GOT3 (cell line): ENCODE data around the gene HDAC2.

ENCODE experiments used
- DNase-seq: peaks from one replicate; lab custom pipeline; 2025; ENCODE audit warnings: mixed read lengths; lab: John Stamatoyannopoulos, UW

HDAC2 gene

DNA sequence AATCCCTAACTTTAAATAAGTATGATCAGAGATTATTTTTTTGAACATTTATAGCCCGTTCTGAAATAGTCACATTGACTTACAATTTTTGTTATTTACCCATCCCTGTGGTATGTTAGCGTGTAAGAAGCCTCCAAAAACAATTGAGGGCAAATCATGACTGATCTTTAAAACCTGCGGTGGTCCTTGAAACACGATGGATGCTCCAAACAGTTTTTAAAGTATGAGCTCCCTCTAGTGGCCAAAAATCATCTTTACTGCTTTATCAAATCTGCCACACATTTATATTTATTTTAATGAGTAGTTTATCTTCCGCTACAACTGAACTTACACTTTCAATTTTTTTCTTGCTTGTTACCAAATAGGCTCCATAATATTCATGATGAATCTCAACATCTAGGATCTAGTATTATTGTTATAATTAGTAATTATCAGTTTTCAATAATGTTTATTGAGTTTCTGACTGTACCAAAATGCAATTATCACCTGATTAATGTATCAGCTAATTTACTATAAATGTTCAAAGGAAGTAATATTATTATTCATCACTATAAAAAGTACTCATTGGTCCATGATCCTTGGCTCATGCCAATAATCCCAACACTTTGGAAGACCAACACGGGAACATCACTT, 61.6 kb downstream of the HDAC2 start:
- DNase-seq: no peak

DNA sequence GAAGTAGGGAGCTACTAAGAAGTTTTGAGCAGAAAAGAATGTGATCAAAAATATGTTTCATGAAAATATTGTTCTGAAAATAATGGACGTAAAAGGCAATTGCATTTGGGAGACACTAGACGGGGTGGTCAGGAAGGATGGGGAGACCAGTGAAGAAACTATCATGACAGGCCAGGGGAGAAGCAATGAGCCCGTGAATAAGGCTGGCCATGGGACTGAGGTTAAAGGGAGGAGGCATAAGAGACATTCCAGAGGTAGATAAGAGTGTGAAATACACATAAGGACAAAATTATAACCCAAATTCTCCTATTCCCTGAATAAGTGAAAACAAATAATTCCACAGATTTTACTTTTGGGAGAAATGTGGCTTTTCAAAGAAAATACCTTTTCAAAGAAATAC, 62.1 kb downstream of the HDAC2 start:
- DNase-seq: no peak

DNA sequence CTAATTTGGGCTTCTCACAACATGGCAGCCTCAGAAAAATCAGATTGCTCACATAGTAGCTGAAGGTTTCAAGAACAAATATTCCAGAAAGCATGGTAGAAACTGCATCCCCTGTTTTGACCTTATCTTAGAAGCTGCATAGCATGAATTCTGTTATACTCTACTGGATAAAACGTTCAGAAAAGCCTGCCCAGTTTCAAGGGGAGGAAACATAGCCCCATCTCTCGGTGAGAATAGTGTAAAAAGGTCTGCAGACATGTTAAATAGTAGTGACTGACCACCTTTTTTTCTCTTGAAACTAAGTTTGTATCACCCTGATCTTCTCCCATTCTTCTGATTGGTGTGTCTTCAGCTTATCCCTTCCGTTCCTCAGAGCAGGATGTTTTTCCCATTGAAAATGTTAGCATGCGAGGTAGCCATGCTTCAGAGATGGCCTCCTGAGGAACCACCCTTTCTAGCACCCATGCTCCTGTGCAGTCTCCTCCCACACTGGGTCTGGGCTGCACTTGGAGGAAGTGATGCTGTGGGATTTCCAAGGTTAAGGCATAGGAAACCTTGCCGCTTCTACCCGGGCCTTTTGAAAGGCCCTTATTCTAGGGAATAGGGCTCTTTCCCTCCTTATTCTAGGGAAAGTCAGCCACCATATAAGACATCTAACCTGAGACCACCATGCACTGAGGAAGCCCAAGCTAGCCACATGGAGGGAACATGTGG, 63.7 kb downstream of the HDAC2 start:
- DNase-seq: no peak

DNA sequence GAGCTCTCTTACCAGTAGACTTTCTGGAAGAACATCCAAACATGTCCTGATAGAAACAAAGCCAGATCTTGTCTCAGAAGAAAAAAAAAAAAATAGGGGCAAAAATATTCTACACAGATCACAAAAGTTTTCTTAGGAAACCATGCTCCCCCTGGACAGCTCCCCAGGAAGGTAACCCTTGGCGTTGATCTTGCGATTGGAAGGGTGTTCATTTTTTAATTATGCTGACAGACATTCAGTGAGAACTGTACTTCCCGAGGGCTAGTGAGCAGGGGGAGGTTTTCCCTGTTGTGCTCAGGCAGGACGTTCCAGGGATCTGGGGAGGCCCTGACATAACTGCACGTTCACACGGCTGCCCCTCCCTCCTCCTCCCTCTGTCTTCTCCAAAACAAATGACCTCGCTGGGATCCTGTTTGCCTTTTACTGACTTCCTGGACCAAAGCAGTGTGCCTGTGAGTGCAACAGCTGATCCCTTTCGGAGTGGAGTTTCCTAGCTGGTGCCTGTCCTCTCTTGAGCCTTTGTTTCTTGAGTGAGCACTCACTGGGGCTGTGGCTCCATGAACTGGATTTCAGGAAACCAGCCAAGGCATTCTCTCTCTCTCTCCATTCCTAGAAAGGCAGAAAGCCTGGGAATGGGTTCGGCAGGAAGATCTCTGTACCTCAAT, 67.2 kb downstream of the HDAC2 start:
- DNase-seq: no peak

DNA sequence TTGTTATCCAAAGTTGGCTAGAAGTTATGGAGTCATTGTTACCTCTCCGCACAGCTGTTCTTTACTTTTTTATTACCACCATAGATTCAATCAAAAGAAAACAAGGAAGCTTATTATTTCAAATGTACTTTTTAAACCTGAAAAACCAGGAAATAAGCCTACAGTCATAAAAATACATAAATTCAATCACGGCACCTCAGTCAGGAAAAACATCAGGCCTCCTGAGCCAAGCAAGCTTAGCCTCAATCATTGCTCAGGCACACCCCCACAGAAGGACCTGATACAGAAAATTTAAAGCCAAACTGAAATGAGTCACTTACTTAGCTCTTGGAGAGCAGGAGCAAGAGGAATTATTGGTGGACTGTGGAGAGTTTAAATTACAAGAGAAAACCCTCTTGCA, 69.5 kb downstream of the HDAC2 start:
- no peak for DNase-seq

DNA sequence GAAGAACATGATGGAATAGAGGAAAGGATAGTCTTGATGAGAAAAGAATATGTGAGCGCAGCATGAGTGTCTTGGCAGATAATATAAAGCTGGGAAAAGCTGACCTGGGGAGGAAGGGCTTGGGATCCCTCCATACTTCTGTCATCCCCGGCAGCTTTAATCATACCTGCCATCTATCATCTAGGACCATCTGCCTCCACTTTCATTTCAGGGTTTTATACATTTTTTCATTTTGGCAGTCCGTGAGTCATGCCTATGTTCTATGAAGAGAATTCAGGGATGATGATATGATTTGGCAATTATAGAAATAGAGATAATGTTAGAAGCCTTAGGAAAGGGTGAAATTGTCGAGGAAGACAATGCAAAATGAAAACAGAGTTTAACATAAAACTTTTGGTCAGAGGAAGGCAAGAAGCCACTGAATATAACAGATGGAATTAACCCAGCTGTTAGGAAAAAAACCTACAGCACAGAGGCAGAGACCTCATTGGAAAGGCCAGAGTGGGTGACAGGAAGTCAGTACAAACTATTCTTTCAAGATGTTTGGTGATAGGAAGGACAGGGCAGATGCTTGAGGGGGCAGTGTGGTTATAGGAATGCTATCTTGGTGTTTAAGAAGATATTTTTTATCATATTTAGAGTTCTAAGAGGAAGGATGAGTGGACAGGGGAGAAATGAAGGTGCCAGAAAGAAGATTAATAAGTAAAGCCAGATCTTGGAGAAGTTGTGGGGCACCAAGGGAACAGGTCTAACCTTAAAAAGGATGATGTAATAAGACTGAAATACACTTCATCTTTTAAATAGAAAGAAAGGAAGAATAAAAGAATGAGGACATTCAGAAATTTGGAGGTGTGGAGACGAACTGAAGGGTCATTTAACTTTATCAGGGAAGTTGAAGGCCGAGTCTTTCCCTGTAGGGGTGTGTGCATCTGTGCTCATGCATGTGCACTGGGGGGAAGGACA, 76.0 kb downstream of the HDAC2 start:
- DNase-seq: no peak

DNA sequence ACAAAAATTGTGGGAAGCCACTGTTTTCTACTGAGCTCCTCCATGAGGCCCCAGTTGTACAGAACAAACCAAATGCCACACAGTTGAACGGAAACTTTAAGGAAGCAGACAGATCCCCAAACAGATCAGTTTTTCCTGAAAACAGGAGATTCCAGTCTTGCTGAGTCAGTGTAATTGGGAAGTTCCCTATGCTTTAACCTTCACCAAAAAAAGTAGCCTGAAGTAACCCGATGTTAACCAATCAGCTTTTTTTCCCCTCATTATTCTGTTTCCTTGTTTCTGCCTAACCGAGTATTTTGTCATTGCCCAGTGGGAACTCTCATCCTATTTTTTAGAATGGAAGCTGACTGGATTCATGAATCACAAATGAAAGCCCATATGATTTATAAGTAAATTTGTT, 77.1 kb downstream of the HDAC2 start:
- no peak for DNase-seq

DNA sequence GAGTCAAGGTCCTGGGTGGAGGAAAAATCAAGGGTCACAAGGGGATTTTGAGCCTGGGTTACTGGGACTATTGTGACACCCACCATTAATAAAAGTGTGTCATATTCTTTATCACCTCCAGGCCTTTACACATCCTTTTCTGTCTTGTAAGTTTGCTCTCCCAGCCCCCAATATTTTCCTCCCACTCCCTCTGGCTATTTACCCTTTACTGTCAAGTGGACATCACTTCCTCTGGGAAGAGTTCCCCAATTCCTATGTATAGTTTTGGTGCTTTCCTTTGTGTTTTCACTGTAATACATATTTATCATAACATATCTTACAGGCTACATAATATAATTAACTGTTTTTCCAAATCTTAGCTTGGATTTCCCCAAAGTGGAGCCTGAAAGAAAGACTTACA, 77.5 kb downstream of the HDAC2 start:
- no peak for DNase-seq

DNA sequence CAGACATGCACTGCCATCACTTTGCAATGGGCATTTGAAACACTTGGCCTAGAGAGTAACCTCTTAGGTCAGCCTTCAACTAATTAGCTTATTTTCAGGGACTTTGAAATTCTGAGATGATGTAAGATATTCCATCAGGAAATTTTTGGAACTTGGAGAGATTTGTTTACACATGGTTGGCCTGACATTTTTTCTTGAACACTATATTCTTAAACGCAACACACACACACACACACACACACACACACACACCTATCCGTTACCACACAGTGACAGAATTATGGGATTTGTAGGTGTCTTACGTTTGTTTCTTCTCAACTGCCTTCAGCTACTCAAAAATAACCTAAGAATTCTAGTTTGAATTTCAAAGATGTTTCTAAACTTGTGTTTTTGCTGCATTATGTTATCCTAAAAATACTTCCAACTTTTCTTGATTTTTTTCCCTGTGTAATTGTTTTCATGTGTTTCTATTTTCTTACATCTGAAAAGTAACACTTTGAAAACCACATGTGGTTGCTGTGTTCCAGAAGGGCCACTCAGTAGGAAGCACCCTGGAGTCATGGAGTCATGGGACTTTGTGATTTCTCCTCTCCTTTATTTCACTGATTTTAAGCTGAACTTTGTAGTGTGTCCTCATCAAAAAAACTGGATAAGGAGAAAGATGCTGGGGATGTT, 81.9 kb downstream of the HDAC2 start:
- no peak for DNase-seq

DNA sequence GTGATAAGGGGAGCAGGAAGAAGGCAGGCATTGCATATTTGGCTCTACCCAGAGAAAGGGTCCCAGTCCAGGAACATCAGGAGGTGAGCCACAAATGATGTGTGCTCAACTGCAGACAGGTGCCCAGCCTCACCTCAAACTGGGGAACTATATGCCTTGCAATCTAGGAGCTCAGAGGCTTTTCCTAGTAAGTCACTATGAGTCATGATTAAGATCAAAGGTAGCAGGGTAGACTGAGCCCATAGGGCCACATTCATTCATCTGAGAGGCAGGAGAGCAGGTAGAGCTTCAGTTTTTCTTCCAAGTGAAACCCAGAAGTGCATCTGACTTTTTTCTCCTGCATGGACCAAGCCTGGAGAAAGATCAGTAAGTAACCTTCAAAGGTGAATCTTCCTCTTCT, 82.5 kb downstream of the HDAC2 start:
- DNase-seq: no peak

DNA sequence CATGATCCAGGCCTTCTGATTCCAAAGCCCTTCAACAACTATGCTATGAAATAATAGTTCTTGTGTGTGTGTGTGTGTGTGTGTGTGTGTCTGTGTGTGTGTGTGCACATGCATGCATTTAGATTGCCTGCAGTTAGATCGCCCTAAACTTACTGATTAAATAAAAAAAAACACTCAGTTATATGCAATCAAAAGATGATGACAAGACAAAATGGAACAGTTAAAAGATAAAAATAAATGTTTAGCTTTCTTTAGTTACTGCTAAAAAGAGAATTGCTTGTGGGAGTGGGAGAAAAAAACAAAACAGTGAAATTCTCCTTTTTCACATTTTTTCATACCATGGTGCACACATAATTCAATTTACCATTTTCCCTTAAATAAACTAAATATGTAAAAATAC, 84.4 kb downstream of the HDAC2 start:
- DNase-seq: no peak

DNA sequence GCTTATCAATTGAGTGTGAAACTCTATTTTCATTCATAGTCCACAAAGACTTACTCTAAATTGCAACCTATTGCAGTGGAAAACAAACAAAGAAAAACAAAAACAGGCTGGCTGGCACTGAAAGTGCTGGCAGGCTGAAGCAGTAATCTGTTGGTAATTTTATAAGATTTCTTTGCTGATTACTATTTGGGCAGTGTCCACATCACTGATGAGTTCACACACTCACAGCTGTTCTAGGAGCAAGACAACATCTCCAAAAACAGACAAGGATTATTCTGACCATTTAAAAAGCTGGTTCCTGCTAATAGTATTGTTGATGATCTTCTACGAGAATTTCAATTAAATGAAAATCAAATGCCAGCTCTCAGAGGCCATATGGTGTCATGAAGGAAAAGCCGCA, 86.9 kb downstream of the HDAC2 start:
- no peak for DNase-seq
